Stimulated activated CD4-positive, alpha-beta T cell treated with anti-CD3 and anti-CD28 coated beads, TNF-alpha, amount 100 ng/mL, for 4 hours (primary cell): Measurements from ENCODE around the gene MOV10L1.
"Not testable (repeated sequence)": the region's sequence is repeated elsewhere in the genome, so short reads cannot be mapped to it uniquely, and the experiment has no call there.

Experiments
- DNase-seq, 3 experiments: peaks; one replicate each; pipeline ENCODE4 v3.0.0-alpha.2; 2020; ENCODE audit warnings: low read depth in 3 of 3

MOV10L1 gene

GRCh38 chr22:50203288-50203687 is 113.5 kb downstream of the MOV10L1 start:
- DNase-seq = no peak

GRCh38 chr22:50204571-50204970 is 114.8 kb downstream of the MOV10L1 start:
- DNase-seq = no peak

GRCh38 chr22:50204998-50205397 is 115.2 kb downstream of the MOV10L1 start:
- not testable (repeated sequence) for DNase-seq

- DNase-seq = no peak
Observed at GRCh38 chr22:50205781-50206569, 116.2 kb downstream of the MOV10L1 start.

GRCh38 chr22:50206599-50206998 is 116.8 kb downstream of the MOV10L1 start:
- no peak for DNase-seq

GRCh38 chr22:50207383-50208140 is 117.8 kb downstream of the MOV10L1 start:
- DNase-seq = no peak

GRCh38 chr22:50208430-50208938 is 118.7 kb downstream of the MOV10L1 start:
- no peak for DNase-seq

- no peak for DNase-seq
Observed at GRCh38 chr22:50208939-50209892, 119.4 kb downstream of the MOV10L1 start.

GRCh38 chr22:50209893-50210292 is 120.1 kb downstream of the MOV10L1 start:
- DNase-seq = peak in 2 of 3 experiments; percentile 37 to 47

- DNase-seq = no peak
Observed at GRCh38 chr22:50210378-50211139, 120.8 kb downstream of the MOV10L1 start.

GRCh38 chr22:50211147-50211546 is 121.3 kb downstream of the MOV10L1 start:
- DNase-seq = no peak
